ENCODE results near the gene NOP14. TPM values are rescaled to one million over a fixed set of nuclear protein-coding genes. Genes with fewer than 3 reads are reported as not detected.
"Not testable (repeated sequence)": the region's sequence is repeated elsewhere in the genome, so short reads cannot be mapped to it uniquely, and the experiment has no call there.

Gene NOP14
- polyA plus RNA-seq, 4 donors: 18.0 to 33.7 (median 30.8) TPM

GRCh38 chr4:2932951-2933565 is 30.1 kb downstream of the NOP14 start:
- no peak for DNase-seq (ENCODE audit: low read depth in 4 of 4, low spot score in 3 of 4)

- no peak for DNase-seq (ENCODE audit: low read depth in 4 of 4, low spot score in 3 of 4)
These were observed 30.8 kb downstream of the NOP14 start for GRCh38 chr4:2932321-2932950.

- no peak for DNase-seq (ENCODE audit: low read depth in 4 of 4, low spot score in 3 of 4)
These were observed 31.5 kb downstream of the NOP14 start for GRCh38 chr4:2931512-2932301.

- DNase-seq (ENCODE audit: low read depth in 4 of 4, low spot score in 3 of 4): no peak
These were observed 32.3 kb downstream of the NOP14 start for GRCh38 chr4:2930758-2931511.

- DNase-seq (ENCODE audit: low read depth in 4 of 4, low spot score in 3 of 4): no peak
These were observed 33.0 kb downstream of the NOP14 start for GRCh38 chr4:2930135-2930757.

GRCh38 chr4:2929469-2929868 is 33.7 kb downstream of the NOP14 start:
- DNase-seq (ENCODE audit: low read depth in 4 of 4, low spot score in 3 of 4): no peak

GRCh38 chr4:2928242-2929176 is 34.7 kb downstream of the NOP14 start:
- DNase-seq (ENCODE audit: low read depth in 4 of 4, low spot score in 3 of 4): no peak

GRCh38 chr4:2927696-2928075 is 35.5 kb downstream of the NOP14 start:
- no peak for DNase-seq (ENCODE audit: low read depth in 4 of 4, low spot score in 3 of 4)

- DNase-seq (ENCODE audit: low read depth in 4 of 4, low spot score in 3 of 4): no peak
These were observed 36.0 kb downstream of the NOP14 start for GRCh38 chr4:2927016-2927695.

GRCh38 chr4:2925931-2926860 is 37.0 kb downstream of the NOP14 start:
- DNase-seq (ENCODE audit: low read depth in 4 of 4, low spot score in 3 of 4): no peak

GRCh38 chr4:2925496-2925895 is 37.7 kb downstream of the NOP14 start:
- DNase-seq (ENCODE audit: low read depth in 4 of 4, low spot score in 3 of 4): no peak

GRCh38 chr4:2924765-2925301 is 38.4 kb downstream of the NOP14 start:
- DNase-seq (ENCODE audit: low read depth in 4 of 4, low spot score in 3 of 4): no peak

- DNase-seq (ENCODE audit: low read depth in 4 of 4, low spot score in 3 of 4): no peak
These were observed 38.9 kb downstream of the NOP14 start for GRCh38 chr4:2924286-2924685.

- no peak for DNase-seq (ENCODE audit: low read depth in 4 of 4, low spot score in 3 of 4)
These were observed 39.5 kb downstream of the NOP14 start for GRCh38 chr4:2923668-2924173.

GRCh38 chr4:2923141-2923551 is 40.1 kb downstream of the NOP14 start:
- DNase-seq (ENCODE audit: low read depth in 4 of 4, low spot score in 3 of 4): no peak

- not testable (repeated sequence) for DNase-seq (ENCODE audit: low read depth in 4 of 4, low spot score in 3 of 4)
These were observed 40.6 kb downstream of the NOP14 start for GRCh38 chr4:2922453-2923101.

- not testable (repeated sequence) for DNase-seq (ENCODE audit: low read depth in 4 of 4, low spot score in 3 of 4)
These were observed 44.5 kb downstream of the NOP14 start for GRCh38 chr4:2918714-2919113.

Measured in left renal pelvis (tissue), 4 donors.